HG02943 (cell line): ENCODE results near the gene DDX27.

Experiments used
- ATAC-seq: cut with Tn5 transposase; IDR thresholded peaks from one replicate; pipeline ENCODE4 v1.9.1; 2021; ENCODE audit warnings: mild to moderate bottlenecking, low read depth, moderate library complexity; ENCODE audit not compliant: unreplicated experiment

The DDX27 gene

DNA sequence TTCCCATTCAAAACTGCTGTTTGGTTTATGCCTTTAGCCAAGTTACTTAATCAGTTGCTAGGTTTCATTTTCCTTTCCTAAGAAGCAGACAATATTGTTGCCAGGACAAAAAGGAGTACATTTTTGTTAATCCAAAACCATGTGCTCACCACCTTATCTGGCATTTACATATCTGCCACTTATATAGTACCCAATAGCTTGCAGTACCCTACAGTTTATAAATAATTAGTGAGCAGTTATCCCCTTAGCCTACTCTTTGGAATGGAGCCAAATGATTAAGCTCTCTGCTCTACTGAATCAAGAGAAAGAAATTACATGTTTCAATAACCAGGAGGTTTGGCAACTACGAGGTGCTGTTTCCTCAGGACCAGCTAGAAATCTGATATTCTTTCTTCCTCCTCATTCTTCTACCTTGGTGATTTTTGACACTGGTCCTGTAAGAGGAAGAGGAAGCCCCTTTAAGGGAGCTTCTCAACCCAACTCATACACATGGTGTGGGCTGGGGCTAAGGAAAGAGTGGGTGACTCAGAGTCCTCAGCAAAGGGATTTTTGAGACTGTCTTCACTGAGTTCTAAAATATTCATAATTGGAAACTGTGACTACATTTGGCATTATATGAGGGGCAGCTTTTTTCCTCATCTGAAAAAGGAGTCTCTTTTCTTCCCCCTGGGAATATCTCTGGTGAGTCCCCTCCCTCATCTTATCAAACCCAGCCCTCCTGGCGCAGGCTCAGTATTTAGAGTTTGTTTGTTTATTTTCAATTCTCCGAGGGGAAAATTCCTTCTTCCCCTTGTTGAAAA lies 57.1 kb downstream of the DDX27 start:
- ATAC-seq = no peak

DNA sequence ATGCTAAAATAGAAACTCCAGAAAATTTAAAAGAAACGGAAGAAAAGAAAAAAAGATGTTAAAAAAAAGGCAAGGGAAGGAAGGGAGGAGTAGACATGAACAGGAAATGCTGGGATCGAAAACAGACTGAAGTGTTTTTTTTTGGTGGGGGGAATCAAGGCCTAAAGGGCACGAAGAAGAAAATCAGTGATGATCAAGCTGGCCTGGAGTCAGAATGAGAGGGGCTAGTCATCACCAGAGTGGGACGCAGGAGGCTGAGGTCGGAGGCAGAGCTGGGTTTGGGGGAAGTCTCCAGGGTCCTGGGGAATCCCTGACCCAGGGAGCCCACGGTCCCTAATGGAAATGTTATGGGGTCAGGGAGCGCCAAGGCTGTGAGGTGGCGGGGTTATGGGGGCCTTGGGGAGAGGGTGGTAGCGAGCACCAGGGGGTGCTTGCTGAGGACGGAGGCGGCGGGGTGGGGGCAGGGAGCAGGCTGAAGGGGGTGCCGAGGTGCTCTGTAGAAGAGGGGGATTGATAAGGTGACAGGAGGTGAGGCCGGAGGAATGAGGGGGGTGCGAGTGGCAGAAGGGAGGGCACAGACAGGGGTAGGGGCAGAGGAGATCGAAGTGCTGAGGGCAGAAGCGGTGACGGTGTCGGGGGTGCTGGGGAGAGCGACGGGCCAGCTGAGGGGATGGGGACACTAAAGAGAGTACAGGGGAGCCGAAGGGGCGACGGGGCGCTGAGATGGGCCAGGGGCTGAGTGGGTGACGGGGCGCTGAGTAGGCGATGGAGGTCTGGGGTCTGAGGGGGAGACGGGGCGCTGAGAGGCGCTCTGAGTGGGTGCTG lies 58.0 kb downstream of the DDX27 start:
- no peak for ATAC-seq

DNA sequence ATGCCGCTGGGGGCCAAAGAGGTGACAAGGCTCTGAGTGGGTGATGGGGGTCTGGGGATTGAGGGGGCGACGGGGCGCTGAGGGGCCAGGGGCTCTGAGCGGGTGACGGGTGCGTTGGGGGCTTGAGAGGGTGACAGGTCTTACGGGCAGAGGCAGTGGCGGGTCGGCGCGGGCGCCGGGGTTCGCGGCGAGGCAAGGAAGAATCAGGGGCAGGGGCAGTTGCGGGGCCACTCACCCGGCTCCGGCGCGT lies 58.5 kb downstream of the DDX27 start:
- no peak for ATAC-seq

DNA sequence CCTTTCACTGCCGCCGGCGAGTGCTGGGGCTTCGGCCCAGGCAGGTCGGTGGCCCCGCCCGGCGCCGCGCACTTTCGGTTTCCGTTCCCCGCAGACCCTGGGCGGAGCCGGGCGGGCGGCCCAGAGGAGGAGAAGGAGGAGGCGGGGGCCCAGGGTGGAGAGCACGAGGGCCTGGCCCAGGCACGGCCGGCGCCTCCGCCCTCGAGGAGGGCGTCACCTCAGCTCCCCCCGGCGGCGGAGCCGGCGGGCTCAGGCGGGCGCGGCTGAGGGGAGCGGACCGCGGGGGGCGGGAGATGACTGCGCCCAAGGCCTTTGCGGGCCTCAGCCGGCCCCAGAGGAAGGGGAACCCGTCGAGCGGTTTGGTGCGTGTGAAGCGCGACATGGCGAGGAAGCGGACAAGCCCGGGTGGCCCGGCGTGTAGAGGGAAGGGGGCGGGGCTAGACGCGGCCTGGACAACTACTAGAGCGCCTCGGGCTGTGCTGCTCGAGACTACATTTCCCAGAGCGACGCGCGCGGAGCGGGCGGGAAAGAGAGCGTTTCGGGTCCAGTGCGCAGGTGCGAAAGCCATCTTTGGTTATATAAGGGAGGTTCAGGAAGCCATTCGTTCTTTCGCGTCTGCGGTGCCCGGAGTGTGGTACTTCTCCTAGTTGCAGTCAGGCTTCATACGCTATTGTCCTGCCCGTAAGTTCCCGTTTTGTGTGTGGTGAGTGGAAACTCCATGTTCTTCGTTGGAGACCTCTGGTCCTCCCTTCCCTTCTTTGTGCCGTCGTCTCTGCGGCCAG lies 59.0 kb downstream of the DDX27 start, which contains the start of gene ZNFX1:
TSS of gene ZNFX1 (minus strand) at position 22 of the 782 bp plus-strand sequence. CDS start 2,218 bp downstream, outside the sequence.
- peak; percentile 88 for ATAC-seq

DNA sequence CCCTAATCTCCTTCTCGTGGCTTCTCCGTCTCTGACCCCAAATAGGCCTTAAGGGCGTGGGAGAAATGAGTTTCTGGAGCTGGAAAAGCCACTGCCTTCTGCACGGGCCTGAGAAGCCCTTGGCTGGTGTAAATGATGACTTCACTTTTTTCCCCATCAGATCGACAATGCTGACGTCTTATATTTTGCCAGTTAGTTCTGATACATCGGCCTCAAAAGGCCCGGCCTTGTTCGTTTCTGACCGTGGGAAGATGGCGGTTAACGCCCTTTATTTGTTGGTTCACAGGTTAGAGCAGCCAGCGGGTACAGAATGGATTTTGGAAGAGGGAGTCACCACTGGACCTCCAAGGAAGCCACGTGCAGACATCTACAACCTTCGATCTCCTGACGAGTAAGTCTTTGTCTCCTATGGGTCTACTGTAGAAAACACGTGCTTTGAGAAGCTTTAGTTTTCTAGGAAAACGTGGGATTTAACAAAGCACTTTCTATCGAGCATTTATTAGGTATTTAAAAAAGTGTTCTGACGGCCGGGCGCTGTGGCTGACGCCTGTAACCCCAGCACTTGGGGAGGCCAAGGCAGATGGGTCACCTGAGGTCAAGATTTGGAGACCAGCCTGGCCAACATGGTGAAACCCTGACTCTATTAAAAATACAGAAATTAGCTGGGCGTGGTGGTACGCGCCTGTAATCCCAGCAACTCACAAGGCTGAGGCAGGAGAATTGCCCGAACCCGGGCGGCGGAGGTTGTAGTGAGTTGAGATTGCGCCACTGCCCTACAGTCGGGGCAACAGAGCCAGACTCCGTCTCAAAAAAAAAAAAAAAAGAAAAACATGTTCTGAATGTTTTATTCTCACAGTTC lies 59.8 kb downstream of the DDX27 start:
- ATAC-seq = no peak

DNA sequence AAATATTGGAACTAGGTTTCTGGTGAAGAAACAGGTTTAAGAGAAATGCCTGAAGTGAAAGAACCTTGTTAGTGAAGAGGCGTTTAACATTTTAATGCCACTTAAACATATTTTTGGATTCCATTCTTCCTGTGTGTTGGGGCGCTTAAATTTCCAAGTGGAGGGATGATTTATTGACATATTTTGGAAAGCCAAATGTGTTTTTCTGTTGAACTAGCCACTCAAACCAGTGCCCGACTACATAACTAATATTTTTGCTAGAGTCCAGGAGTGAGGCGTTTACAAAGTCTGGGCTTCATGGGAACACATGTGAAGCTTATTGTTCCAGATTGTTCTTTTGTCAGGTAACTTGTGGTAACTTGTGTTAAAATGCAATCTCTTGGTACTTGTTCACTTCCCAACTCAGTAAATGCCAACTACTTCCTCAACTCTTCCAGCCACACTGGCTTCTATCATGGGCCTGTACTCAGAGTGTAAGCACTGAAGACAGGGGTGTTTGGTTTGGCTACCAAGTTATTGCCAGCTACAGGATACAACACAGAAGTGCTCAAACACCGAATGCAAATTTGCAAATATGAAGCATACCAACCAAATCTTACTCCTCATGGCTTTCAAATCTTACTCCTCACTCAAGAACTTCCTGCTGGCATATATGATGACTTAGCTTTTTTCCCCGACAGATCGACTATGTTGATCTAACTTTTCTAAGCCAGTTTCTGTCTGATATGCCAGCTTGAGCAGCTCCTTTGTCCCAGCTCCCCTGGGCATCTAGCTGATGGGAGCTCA lies 60.7 kb downstream of the DDX27 start:
- no peak for ATAC-seq

DNA sequence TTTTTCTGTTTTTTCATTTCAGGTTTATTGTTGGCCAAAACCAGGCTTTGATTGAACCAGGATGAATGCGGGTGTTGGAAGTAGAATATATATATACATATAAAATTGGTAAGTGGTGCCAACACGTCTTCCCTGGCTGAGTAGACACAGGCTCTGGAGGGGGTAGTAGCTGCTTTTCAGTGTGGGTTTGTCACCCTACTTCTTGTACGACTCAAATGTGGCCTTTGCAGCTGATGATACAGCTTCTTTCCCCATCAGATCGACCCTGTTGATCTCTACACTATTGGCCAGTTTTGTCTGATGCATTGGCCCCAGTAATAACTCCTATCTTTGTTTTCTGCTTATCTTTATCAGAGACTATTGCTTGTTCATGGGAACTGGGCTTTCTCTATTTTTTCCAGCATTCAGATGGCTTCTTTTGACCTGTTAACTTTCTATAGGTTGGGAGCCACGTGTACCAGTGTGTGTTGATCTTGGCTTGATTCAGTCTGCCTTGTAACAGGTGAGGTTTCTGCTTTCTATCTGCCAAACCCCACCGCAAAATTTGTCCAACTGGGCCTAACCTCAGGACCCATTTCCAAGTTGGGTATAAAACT lies 61.3 kb downstream of the DDX27 start:
- no peak for ATAC-seq

DNA sequence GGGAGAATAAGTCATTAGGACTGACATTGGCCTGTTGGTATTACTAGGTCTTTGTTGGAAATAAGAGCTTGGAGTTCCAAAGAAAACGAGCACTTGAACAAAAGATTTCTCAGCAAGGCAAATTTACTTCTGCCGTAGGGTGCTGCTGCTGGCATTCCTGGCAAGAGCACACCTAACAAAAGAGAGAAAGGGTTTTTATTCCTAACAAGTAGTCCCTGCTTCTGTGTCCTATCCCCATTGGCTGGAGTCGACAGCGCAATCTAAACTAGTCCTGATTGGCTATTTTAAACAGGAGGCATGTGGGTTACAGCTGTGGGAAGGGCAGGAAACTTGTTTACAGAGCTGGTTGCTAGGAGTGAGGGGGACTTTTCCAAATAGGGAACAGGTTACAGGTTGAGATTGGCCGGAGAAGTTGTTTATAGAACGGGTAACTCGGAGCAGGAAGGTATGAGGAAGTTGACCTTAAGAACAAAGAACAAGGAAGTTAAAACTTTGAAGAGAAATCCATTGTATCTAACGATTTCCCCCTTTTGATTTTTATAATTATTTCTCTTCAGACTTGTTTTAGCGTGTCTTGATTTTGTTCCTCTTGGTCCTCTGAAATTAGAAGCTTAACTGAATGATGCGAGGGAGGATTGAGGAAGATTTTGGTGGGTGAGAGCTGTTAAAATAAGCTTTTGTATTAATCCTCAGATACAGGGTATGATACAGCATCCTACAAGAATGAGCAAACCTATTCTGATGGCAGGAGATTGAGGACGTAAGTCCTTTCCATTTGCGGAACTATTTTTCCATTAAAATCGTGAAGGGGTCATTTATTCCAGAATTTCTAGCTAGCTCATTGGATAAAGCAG lies 62.1 kb downstream of the DDX27 start:
- ATAC-seq = no peak

DNA sequence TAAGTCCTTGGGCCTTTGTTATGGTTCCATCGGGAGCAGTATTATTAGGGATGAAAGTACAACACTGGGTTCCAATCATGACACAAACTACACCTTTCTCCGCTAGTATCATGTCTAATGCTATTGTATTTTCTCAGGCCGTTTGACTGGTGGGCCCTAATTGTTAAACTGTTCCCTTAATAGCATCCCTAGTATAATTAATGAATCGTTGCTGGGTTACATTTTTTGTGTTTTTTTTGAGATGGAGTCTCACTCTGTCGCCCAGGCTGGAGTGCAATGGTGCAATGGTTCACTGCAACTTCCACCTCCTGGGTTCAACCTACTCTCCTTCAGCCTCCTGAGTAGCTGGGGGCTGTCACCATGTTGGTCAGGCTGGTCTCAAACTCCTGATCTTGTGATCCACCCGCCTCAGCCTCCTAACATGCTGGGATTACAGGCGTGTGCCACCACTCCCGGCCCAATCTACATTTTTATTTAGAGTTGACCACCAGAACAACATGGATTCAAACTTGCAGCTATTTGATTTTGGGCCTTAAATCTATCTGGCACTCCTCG lies 62.8 kb downstream of the DDX27 start:
- no peak for ATAC-seq

DNA sequence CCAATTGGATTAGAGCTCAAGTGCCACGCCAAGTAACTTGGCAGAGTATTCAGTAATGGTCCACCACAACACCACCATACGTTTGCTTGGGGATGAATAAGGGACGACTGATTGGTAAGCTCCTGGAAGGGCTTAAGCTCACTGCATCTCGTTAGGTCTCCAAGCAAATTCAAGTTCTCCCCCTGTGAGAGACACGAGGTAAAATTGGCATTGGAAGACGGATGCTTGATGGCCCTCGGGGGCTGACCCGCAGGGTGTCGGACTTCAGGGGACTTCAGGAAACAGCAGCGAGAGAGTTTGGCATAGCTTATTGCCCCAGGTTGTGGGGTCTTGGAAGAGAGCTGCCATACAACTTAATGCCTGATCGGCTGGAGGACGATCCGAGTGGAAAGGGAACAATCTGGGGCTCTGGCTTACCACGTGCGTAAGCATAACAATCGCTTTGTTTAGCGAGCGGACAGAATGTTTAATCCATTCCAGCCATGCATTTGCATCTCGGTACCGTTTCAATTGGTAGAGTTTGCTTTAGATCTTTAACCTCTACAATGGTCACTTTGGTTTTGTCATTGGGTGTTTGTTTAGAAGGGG lies 63.5 kb downstream of the DDX27 start:
- ATAC-seq = no peak

DNA sequence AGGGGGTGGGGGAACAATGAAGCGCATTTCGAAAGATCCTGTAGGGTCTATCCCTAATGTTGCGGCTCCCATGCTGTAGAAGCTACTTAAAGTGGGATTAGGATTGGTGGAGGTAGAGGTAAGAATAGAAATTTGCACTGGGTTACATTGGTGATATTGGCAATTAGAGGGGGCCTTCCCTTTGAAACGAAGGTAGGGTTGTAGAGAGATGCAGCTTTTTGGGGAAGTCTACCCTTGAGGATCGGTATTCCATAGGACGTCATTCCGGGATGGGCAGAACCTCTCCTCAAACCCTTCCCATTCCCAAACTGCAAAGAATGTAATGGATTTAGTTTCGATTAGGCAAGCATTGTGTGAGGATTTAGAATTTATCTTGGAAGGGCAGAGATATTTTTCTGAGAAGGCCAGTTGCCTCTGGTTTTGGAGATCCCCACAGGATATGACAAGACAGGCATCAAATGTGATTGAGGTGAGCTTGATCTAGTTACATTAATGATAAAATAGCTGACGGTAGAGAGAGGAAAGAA lies 64.0 kb downstream of the DDX27 start:
- ATAC-seq = no peak

DNA sequence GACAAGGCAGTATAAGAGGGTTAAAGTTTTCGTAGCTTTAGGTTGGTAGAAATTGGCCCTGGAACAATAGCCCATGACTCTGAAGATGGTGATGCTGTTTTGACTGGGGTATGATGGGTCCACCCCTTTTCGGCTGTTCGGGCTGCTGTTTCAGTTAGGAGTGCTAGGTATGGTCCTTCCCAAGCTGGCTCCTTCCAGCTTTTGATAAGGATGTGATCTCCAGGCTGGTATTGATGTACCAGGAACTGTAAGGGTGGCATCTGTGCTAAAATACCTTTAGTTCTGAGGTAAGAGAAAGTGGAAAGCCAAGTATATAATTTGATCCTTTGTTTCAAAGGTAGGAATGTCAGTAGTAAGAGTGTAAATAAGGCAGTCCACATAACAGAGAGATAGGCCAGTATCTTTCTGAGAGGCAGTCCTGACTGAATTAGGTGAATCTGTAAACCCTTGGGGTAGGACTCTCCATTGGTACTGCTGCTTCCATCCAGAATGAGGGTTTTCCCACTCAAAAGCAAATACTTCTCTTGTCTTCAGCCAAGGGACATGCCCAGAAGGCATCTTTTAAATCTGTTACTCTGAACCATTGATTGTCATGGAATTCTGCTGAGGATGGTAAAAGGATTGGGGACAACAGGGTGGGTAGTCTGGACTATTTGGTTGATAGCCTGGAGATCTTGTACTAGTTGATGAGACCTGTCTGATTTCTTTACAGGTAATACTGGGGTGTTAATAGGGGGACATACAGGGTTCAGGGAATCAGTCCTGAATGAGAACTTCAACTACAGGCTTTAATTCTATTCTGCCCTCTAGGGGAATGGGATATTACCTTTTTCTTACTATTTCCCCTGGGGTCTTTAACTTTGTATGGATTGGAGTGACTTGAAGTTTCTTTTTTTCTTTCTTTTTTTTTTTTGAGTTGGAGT lies 64.7 kb downstream of the DDX27 start:
- no peak for ATAC-seq

DNA sequence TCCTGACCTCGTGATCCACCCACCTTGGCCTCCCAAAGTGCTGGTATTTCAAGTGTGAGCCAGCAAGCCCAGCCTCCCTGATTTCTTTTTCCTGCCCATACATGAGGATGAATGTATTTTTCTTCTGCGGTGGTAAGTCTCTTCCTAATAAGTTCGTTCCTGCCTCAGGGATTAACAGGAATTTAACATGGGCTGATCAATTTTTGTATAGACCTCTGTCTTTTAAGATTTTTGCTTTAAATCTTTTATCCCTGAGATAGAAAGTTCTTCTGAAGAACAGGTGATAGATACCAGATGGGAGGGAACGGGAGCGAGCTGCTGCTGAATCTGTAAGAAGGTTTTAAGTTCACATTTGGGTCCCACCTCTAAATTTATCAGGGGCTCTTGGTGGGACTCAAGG lies 65.6 kb downstream of the DDX27 start:
- ATAC-seq = no peak

DNA sequence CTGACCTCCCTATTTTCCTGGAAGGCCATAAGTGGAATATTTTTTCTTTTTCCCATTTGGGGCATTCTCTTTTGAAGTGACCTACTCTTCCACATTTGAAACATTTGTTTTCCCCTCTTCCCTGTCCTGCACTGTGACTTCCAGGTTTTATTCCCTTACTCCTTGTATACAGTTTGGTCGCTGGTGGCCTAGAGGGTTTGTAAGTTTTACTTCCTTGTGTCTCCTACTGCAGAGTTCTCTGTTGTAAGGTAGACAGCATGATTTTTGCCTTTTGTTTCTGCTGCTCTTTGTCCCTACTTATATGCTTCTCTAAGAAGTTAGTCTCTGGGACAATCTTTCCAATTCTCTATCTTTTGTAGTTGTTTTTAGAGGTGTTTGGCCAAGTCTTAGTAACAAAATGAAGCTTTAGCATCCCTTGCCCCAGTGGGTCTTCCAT lies 66.0 kb downstream of the DDX27 start:
- ATAC-seq = no peak

DNA sequence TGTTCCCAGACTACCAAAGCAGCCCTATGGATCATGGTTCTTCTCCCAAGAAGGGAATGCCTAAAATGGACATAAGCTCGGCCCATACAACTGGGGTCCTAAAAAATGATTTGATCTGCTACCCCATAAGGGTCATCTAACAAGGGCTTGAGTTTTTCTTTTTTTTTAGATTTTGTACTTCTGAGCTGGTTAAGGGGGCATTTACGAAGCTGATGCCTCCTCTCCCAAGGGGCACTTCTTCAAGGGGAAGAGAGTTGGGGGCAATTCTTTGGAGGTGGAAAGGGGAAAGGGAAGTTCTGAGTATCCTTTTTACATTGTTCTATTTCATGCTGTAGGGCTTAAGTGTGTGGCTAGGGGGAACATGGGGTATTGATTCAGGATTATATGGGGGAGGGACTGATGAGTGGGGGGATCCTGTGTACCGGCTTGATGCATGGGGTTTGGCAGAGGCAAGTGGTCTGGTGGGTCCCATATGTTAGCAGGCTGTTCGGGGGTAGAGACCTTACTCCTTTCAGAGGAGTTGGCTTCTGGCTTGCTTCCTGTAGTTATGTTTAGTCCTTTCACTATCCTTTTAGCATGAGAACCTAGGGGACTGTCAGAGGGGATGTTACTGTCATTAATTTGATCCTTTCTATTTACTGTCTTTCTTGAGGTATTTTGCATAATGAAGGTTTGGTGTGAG lies 66.7 kb downstream of the DDX27 start:
- no peak for ATAC-seq
